ACHN (cell line): ENCODE results near the gene ARID5B.
A peak's percentile ranks its signal among the peaks of the same experiment; 100 is the strongest.

Experiments
- DNase-seq: peaks from one replicate; pipeline ENCODE4 v3.0.0-alpha.2; 2015
- in situ Hi-C: cut with HindIII; loops from 2 replicates; pipeline ENCODE4 v1.10.0; 2017; ENCODE audit warnings: low sequenced_read_pairs, low pct_ligation_motif_present, low pct_unique_long_range_greater_than_20kb

ARID5B gene

GRCh38 chr10:62029401-62029800 is 127.9 kb downstream of the ARID5B start:
- in situ Hi-C loops: no loop called here
- DNase-seq: no peak

GRCh38 chr10:62031507-62031906 is 130.0 kb downstream of the ARID5B start:
- in situ Hi-C loops: no loop called here
- no peak for DNase-seq

- in situ Hi-C loops: no loop called here
- DNase-seq: no peak
Measured at GRCh38 chr10:62033125-62033524, 131.6 kb downstream of the ARID5B start.

- no peak for DNase-seq
- in situ Hi-C loops: no loop called here
Measured at GRCh38 chr10:62034096-62034640, 132.7 kb downstream of the ARID5B start.

- in situ Hi-C loops: no loop called here
- no peak for DNase-seq
Measured at GRCh38 chr10:62036186-62037081, 134.9 kb downstream of the ARID5B start.

- in situ Hi-C loops: no loop called here
- DNase-seq: no peak
Measured at GRCh38 chr10:62037166-62037831, 135.8 kb downstream of the ARID5B start.

- DNase-seq: no peak
- in situ Hi-C loops: no loop called here
Measured at GRCh38 chr10:62037890-62038608, 136.6 kb downstream of the ARID5B start.

GRCh38 chr10:62038609-62039190 is 137.2 kb downstream of the ARID5B start:
- in situ Hi-C loops: no loop called here
- DNase-seq: peak; percentile 80

GRCh38 chr10:62039954-62040353 is 138.5 kb downstream of the ARID5B start:
- in situ Hi-C loops: no loop called here
- no peak for DNase-seq

GRCh38 chr10:62040881-62041280 is 139.4 kb downstream of the ARID5B start:
- in situ Hi-C loops: no loop called here
- DNase-seq: no peak

GRCh38 chr10:62043421-62044021 is 142.0 kb downstream of the ARID5B start:
- in situ Hi-C loops: no loop called here
- DNase-seq: no peak

GRCh38 chr10:62044566-62044965 is 143.1 kb downstream of the ARID5B start:
- in situ Hi-C loops: no loop called here
- DNase-seq: no peak

- in situ Hi-C loops: no loop called here
Measured at GRCh38 chr10:62045765-62046521, 144.4 kb downstream of the ARID5B start.

GRCh38 chr10:62046522-62047227 is 145.2 kb downstream of the ARID5B start:
- in situ Hi-C loops: no loop called here
- DNase-seq: peak; percentile 76

More at GRCh38 chr10:62045765-62046521, 144.4 kb downstream of the ARID5B start:
- peak; percentile 87 for DNase-seq

- in situ Hi-C loops: no loop called here
- no peak for DNase-seq
Measured at GRCh38 chr10:62047228-62047892, 145.9 kb downstream of the ARID5B start.

GRCh38 chr10:62047960-62048383 is 146.5 kb downstream of the ARID5B start:
- in situ Hi-C loops: no loop called here
- DNase-seq: no peak
